Measurements from ENCODE around the gene FAM229A. TPM values are rescaled to one million over a fixed set of nuclear protein-coding genes. Genes with fewer than 3 reads are reported as not detected.
A peak's percentile ranks its signal among the peaks of the same experiment; 100 is the strongest.

Gene FAM229A
- total and polyA plus RNA-seq, 9 of the 15 experiments (the other 6 are each of a cell fraction or from before 2014, with no cell fraction given), result 0.04 to 21.6 (median 7.4) TPM

- Histone ChIP-seq H3K27ac (ENCODE audit: extremely low read depth, low read depth, low read length) (no peak overlapping the region), H3K9ac (ENCODE audit: insufficient read depth in 1 of 2, low read depth in 2 of 2, low read length in 2 of 2) (peak overlapping the region in 1 of 2 experiments; percentile 40; a peak in 1 of 4 replicates)
- POLR2A ChIA-PET, result interaction anchor here (0.7 to 1.6 kb wide), 3 partner anchors 10 to 372 kb away, joined by 3 to 10 read pairs (median 4); no protein-coding TSS in a partner anchor
- TF ChIP-seq TOE1 (IDR thresholded peaks at IDR 0.05; ENCODE audit: borderline replicate concordance), result no peak
- no peak for TF ChIP-seq TOE1 (CRISPR knock-in tag; IDR thresholded peaks at IDR 0.05; ENCODE audit: borderline replicate concordance, low read depth)
- TF ChIP-seq, protein P1, sequence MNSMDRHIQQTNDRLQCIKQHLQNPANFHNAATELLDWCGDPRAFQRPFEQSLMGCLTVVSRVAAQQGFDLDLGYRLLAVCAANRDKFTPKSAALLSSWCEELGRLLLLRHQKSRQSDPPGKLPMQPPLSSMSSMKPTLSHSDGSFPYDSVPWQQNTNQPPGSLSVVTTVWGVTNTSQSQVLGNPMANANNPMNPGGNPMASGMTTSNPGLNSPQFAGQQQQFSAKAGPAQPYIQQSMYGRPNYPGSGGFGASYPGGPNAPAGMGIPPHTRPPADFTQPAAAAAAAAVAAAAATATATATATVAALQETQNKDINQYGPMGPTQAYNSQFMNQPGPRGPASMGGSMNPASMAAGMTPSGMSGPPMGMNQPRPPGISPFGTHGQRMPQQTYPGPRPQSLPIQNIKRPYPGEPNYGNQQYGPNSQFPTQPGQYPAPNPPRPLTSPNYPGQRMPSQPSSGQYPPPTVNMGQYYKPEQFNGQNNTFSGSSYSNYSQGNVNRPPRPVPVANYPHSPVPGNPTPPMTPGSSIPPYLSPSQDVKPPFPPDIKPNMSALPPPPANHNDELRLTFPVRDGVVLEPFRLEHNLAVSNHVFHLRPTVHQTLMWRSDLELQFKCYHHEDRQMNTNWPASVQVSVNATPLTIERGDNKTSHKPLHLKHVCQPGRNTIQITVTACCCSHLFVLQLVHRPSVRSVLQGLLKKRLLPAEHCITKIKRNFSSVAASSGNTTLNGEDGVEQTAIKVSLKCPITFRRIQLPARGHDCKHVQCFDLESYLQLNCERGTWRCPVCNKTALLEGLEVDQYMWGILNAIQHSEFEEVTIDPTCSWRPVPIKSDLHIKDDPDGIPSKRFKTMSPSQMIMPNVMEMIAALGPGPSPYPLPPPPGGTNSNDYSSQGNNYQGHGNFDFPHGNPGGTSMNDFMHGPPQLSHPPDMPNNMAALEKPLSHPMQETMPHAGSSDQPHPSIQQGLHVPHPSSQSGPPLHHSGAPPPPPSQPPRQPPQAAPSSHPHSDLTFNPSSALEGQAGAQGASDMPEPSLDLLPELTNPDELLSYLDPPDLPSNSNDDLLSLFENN (IDR thresholded peaks at IDR 0.05; ENCODE audit: low read depth in 2 of 2, low read length in 2 of 2), result no peak
- no peak for TF ChIP-seq NFYB (IDR thresholded peaks at IDR 0.05; ENCODE audit: extremely low read depth, insufficient read length)
- TF ChIP-seq SMC3 (conservative IDR thresholded peaks at IDR 0.05; ENCODE audit: insufficient read depth, low read depth, low read length), result peak; percentile 87
- no peak for TF ChIP-seq NR3C1 (CRISPR knock-in tag; IDR thresholded peaks at IDR 0.05)
- TF ChIP-seq ARID1B (IDR thresholded peaks at IDR 0.05), result peak; percentile 21; the same call in 1 of the 2 replicates
- TF ChIP-seq, protein P2, sequence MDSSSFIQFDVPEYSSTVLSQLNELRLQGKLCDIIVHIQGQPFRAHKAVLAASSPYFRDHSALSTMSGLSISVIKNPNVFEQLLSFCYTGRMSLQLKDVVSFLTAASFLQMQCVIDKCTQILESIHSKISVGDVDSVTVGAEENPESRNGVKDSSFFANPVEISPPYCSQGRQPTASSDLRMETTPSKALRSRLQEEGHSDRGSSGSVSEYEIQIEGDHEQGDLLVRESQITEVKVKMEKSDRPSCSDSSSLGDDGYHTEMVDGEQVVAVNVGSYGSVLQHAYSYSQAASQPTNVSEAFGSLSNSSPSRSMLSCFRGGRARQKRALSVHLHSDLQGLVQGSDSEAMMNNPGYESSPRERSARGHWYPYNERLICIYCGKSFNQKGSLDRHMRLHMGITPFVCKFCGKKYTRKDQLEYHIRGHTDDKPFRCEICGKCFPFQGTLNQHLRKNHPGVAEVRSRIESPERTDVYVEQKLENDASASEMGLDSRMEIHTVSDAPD (CRISPR knock-in tag; IDR thresholded peaks at IDR 0.05), result no peak
- no peak for TF ChIP-seq ILK (tag; IDR thresholded peaks at IDR 0.05; ENCODE audit: borderline replicate concordance, low read depth)
- no peak for TF ChIP-seq POLR2G (IDR thresholded peaks at IDR 0.05; ENCODE audit: low read depth, low read length)
- TF ChIP-seq FOXJ2 (tag; IDR thresholded peaks at IDR 0.05), result no peak
- TF ChIP-seq ZNF347 (CRISPR knock-in tag; IDR thresholded peaks at IDR 0.05; ENCODE audit: low read depth), result no peak
- no peak for TF ChIP-seq NR0B1 (IDR thresholded peaks at IDR 0.05; ENCODE audit: partially characterized antibody)
These were observed 38.8 kb upstream of the FAM229A start for GRCh38 chr1:32400876-32401631.

More at GRCh38 chr1:32400876-32401631, 38.8 kb upstream of the FAM229A start:
- intact Hi-C loops (cut with micrococcal nuclease) (loop anchor here (1.0 to 5.0 kb wide), 4 partner anchors 13 to 686 kb away; partner anchors contain the start of genes FNDC5 and SYNC), in situ Hi-C loops (cut with MboI) (no loop called here)
- peaks cover 11 to 18% of the 10 kb centered on the region in 2 experiments; a peak in 4 of 5 replicates for H3K4me1 ChIP-seq (replicated peaks in 1 of 2; ENCODE audit: control insufficient read depth in 2 of 2, insufficient read depth in 2 of 2, low read length in 2 of 2)
- H4K20me1 ChIP-seq (replicated peaks; ENCODE audit: control insufficient read depth, insufficient read depth, low read length), result no peaks in the 10 kb centered on the region
- CTCF ChIA-PET (ENCODE audit: low intra/inter-chr PET ratio), result interaction anchor here (0.6 to 2.3 kb wide), 9 partner anchors 13 to 492 kb away, joined by 3 to 20 read pairs (median 5); no protein-coding TSS in a partner anchor
- no TSS peak for BruUV-seq (replicated peaks)
- DNase-seq (ENCODE audit: extremely low read depth in 1 of 4, low spot score in 3 of 4), result peak; percentile 90 to 92 (median 91)
- no peaks in the 10 kb centered on the region; the same call in 2 of the 3 replicates for H3K79me2 ChIP-seq (ENCODE audit: control insufficient read depth, insufficient read depth, low read length)
- H2AFZ ChIP-seq (ENCODE audit: low read depth, low read length), result peak overlapping the region; percentile 80
- no peaks in the 10 kb centered on the region for H3K36me3 ChIP-seq (ENCODE audit: control insufficient read depth, insufficient read depth, low read length)
- H3K9me1 ChIP-seq (ENCODE audit: control insufficient read depth, insufficient read depth, low read length), result no peaks in the 10 kb centered on the region
- no peaks in the 10 kb centered on the region; the same call in 1 of the 2 replicates for H3K9me3 ChIP-seq (replicated peaks; ENCODE audit: control insufficient read depth, insufficient read depth, low read depth, low read length)
- FAIRE-seq, result peak; percentile 82
- peak; percentile 96 for ATAC-seq
- H3K4me2 ChIP-seq (ENCODE audit: insufficient read depth, low read length), result peak overlapping the region; percentile 4; the same call in 1 of the 2 replicates
- WGBS (ENCODE audit: insufficient coverage, low coverage, missing lambda C conversion rate), result 49% methylated on average over 13 of the region's 13 CpGs
- no peak overlapping the region for H3K4me3 ChIP-seq
- H3K27me3 ChIP-seq (ENCODE audit: control insufficient read depth in 2 of 2, insufficient read depth in 2 of 2, low read length in 2 of 2), result no peaks in the 10 kb centered on the region

Measured in K562 (cell line).